Measurements from ENCODE around the gene PACRG.
"Not testable (repeated sequence)": the region's sequence is repeated elsewhere in the genome, so short reads cannot be mapped to it uniquely, and the experiment has no call there.

- TF ChIP-seq CTCF (IDR thresholded peaks at IDR 0.05); ZNF138 (CRISPR knock-in tag; conservative IDR thresholded peaks at IDR 0.05); CREB1 (CRISPR knock-in tag; IDR thresholded peaks at IDR 0.05); CBFB (CRISPR knock-in tag; IDR thresholded peaks at IDR 0.05; ENCODE audit: low read depth); ELF4 (CRISPR knock-in tag; IDR thresholded peaks at IDR 0.05; ENCODE audit: low read depth); HMGXB4 (CRISPR knock-in tag; IDR thresholded peaks at IDR 0.05); NR1H2 (CRISPR knock-in tag; IDR thresholded peaks at IDR 0.05); STAT6 (CRISPR knock-in tag; conservative IDR thresholded peaks at IDR 0.05; ENCODE audit: low read depth): not testable (repeated sequence)
Measured at GRCh38 chr6:162678896-162679295, 48.9 kb upstream of the PACRG start.
